HepG2 (cell line): ENCODE data around the gene FNDC3B. TPM values are rescaled to one million over a fixed set of nuclear protein-coding genes. Genes with fewer than 3 reads are reported as not detected.
A peak's percentile ranks its signal among the peaks of the same experiment; 100 is the strongest.

ENCODE experiments used
- ATAC-seq: fragments of 200-7000 bp; cut with Tn5 transposase; 3 replicates; pipeline ENCODE4 v1.9.1; 2020; ENCODE audit warnings: mild to moderate bottlenecking, moderate library complexity
- BruUV-seq: library from RNA; stranded (reverse); fragments of 400-500 nt; replicated peaks from 2 replicates; lab custom pipeline; 2021; lab: Mats Ljungman, UMichigan
- CTCF ChIA-PET: fragments of 300-600 bp; formaldehyde crosslinking; extraction: SDS; loops from one replicate; lab custom pipeline; 2021; ENCODE audit warnings: low total read pairs, inconsistent platforms, low intra/inter-chr PET ratio; lab: Yijun Ruan, JAX
- POLR2A ChIA-PET: fragments of 350-600 bp; sonication (Branson Sonifier 250); formaldehyde crosslinking; loops from one replicate; lab custom pipeline; 2020; ENCODE audit warnings: antibody characterized with exemption, inconsistent platforms; lab: Yijun Ruan, JAX
- DNase-seq: peaks from one replicate; pipeline ENCODE4 v3.0.0-alpha.2; 2015; ENCODE audit warnings: low spot score
- FAIRE-seq: peaks from 3 replicates; lab custom pipeline; 2011; peaks lifted over from hg19 to GRCh38; lab: Jason Lieb, UNC
- H2AFZ ChIP-seq: one replicate; pipeline ENCODE4 v1.6.1; 2011; ENCODE audit warnings: low read length, inconsistent platforms
- H3K27ac ChIP-seq: fragments of 300-600 bp; 3 replicates; pipeline ENCODE4 v1.8.0; 2011; ENCODE audit warnings: mixed run types, mild to moderate bottlenecking, mixed read lengths, low read length, inconsistent platforms; ENCODE audit not compliant: insufficient read depth; ENCODE audit errors: extremely low read length
- H3K27me3 ChIP-seq, 2 experiments: fragments of 200-600 bp in 1 of 2; 2 replicates in 1 of 2; 3 replicates in 1 of 2; pipeline versions ENCODE4 v1.6.0 to v1.8.0; 2011; ENCODE audit warnings: low read length in 2 of 2, mild to moderate bottlenecking in 2 of 2, moderate library complexity in 2 of 2, inconsistent platforms in 1 of 2; ENCODE audit not compliant: insufficient read depth in 2 of 2, control insufficient read depth in 1 of 2
- H3K36me3 ChIP-seq, 2 experiments: fragments of 200-600 bp in 1 of 2; replicated peaks in 1 of 2; 2 replicates in 1 of 2; 3 replicates in 1 of 2; pipeline versions ENCODE4 v1.5.1 to v1.8.0; 2011; ENCODE audit warnings: low read length in 2 of 2, inconsistent platforms in 1 of 2; ENCODE audit not compliant: insufficient read depth in 2 of 2, control insufficient read depth in 1 of 2
- H3K4me1 ChIP-seq: 2 replicates; pipeline ENCODE4 v1.5.1; 2012; ENCODE audit warnings: low read length, inconsistent platforms; ENCODE audit not compliant: insufficient read depth
- H3K4me2 ChIP-seq: 2 replicates; pipeline ENCODE4 v1.6.0; 2011; ENCODE audit warnings: low read depth, low read length, inconsistent platforms
- H3K4me3 ChIP-seq, 3 experiments: fragments of 200-600 bp in 1 of 3; sonication (generic), shearing (Covaris generic) in 1 of 3; replicated peaks in 1 of 3; 2 replicates each; pipeline ENCODE4 v1.5.1; 2011 to 2016; ENCODE audit warnings: low read length in 3 of 3, inconsistent platforms in 2 of 3, low read depth in 2 of 3, mild to moderate bottlenecking in 2 of 3, control low read depth in 1 of 3, mixed read lengths in 1 of 3; ENCODE audit not compliant: insufficient read depth in 1 of 3
- H3K79me2 ChIP-seq: one replicate; pipeline ENCODE4 v1.6.1; 2011; ENCODE audit warnings: low read length, inconsistent platforms; ENCODE audit not compliant: insufficient read depth
- H3K9ac ChIP-seq: 2 replicates; pipeline ENCODE4 v1.6.0; 2011; ENCODE audit warnings: mild to moderate bottlenecking, low read depth, low read length, inconsistent platforms; ENCODE audit not compliant: insufficient read depth
- H3K9me3 ChIP-seq: 2 replicates; pipeline ENCODE4 v1.5.1; 2012; ENCODE audit warnings: mild to moderate bottlenecking, low read length
- H4K20me1 ChIP-seq: 2 replicates; pipeline ENCODE4 v1.6.0; 2011; ENCODE audit warnings: inconsistent platforms, mild to moderate bottlenecking, low read length, moderate library complexity; ENCODE audit not compliant: insufficient read depth
- AGO2 ChIP-seq: fragments of 200-400 bp; formaldehyde crosslinking; optimal IDR thresholded peaks from 2 replicates; pipeline ENCODE3; 2017; ENCODE audit warnings: mild to moderate bottlenecking, low read depth, low read length, moderate library complexity
- CBFB ChIP-seq: sonication (generic); formaldehyde crosslinking; IDR thresholded peaks from 2 replicates; pipeline ENCODE4 v1.4.0; 2020; ENCODE audit warnings: missing genetic modification reagents
- GPBP1L1 ChIP-seq: sonication (generic); formaldehyde crosslinking; IDR thresholded peaks from 2 replicates; pipeline ENCODE4 v1.5.0; 2020; ENCODE audit warnings: mild to moderate bottlenecking, missing genetic modification reagents
- MBD4 ChIP-seq: IDR thresholded peaks from 2 replicates; pipeline ENCODE4 v1.6.1; 2012; ENCODE audit warnings: low read length, inconsistent platforms, borderline replicate concordance
- NR2C2 ChIP-seq: sonication (generic); formaldehyde crosslinking; IDR thresholded peaks from 2 replicates; pipeline ENCODE4 v1.4.0; 2020; ENCODE audit warnings: missing genetic modification reagents, mild to moderate bottlenecking, moderate library complexity, borderline replicate concordance
- RBM22 ChIP-seq: fragments of 200-400 bp; formaldehyde crosslinking; optimal IDR thresholded peaks from 2 replicates; pipeline ENCODE3; 2017; ENCODE audit warnings: mild to moderate bottlenecking, low read length, moderate library complexity
- RNF219 ChIP-seq: sonication (generic); formaldehyde crosslinking; IDR thresholded peaks from 2 replicates; pipeline ENCODE4 v1.5.0; 2020; ENCODE audit warnings: mild to moderate bottlenecking, missing genetic modification reagents
- THRA ChIP-seq: sonication (generic); formaldehyde crosslinking; IDR thresholded peaks from 2 replicates; pipeline ENCODE4 v1.4.0; 2020; ENCODE audit warnings: missing genetic modification reagents, borderline replicate concordance
- ZBTB44 ChIP-seq: sonication (generic); formaldehyde crosslinking; IDR thresholded peaks from 2 replicates; pipeline ENCODE4 v1.4.0; 2020; ENCODE audit warnings: missing genetic modification reagents
- ZNF260 ChIP-seq: sonication (generic); formaldehyde crosslinking; IDR thresholded peaks from 2 replicates; pipeline ENCODE4 v1.4.0; 2020; ENCODE audit warnings: missing genetic modification reagents, low read depth, mild to moderate bottlenecking, borderline replicate concordance
- ZNF414 ChIP-seq: sonication (generic); formaldehyde crosslinking; IDR thresholded peaks from 2 replicates; pipeline ENCODE4 v1.5.0; 2020; ENCODE audit warnings: missing genetic modification reagents
- ZNF780A ChIP-seq: sonication (generic); formaldehyde crosslinking; IDR thresholded peaks from 2 replicates; pipeline ENCODE4 v1.8.0; 2022; ENCODE audit warnings: mild to moderate bottlenecking, missing genetic modification reagents, moderate library complexity
- WGBS: methylation state at CpG from one replicate; pipeline ENCODE4 v1.1.6; 2017; ENCODE audit warnings: low lambda C conversion rate; 5-methylcytosine and 5-hydroxymethylcytosine counted together
- in situ Hi-C: cut with HindIII; loops from 2 replicates; pipeline ENCODE4 v1.10.0; 2017; ENCODE audit warnings: low pct_unique_long_range_greater_than_20kb; ENCODE audit not compliant: extremely low pct_ligation_motif_present
- intact Hi-C: fragments of 100-400 bp; cut with micrococcal nuclease; formaldehyde crosslinking; loops from one replicate; pipeline ENCODE4 v1.10.0; 2022; ENCODE audit not compliant: unreplicated experiment
- polyA plus RNA-seq, 8 experiments: library from polyadenylated mRNA; depleted of rRNA in 3 of 8; stranded (reverse) in 7 of 8; unstranded in 1 of 8; fragments of >200 nt; fragmentation: Illumina TruSeq in 4 of 8; extraction: Trizol in 4 of 8; gene quantifications; 2 replicates each; pipeline versions ENCODE4 v1.2.1 to v1.2.3, GENCODE V29; 2011 to 2016; ENCODE audit warnings: low read depth in 4 of 8, missing spikeins in 1 of 8, mixed read lengths in 1 of 8; ENCODE audit not compliant: insufficient read depth in 1 of 8
- total RNA-seq, 5 experiments: library from RNA; depleted of rRNA; stranded (reverse); fragments of >200 nt; fragmentation: Illumina TruSeq; extraction: Trizol; gene quantifications; 2 replicates each; pipeline ENCODE4 v1.2.3, GENCODE V29; 2016; ENCODE audit warnings: low read depth in 1 of 5

Gene FNDC3B
- total and polyA plus RNA-seq, 2 of the 13 experiments (the other 11 are each of a cell fraction or from before 2014, with no cell fraction given), result 74.8 to 103 TPM

GRCh38 chr3:172148702-172149565, 109.6 kb downstream of the FNDC3B start:
- CTCF ChIA-PET, result no interaction called here
- no peak overlapping the region for H3K4me3 ChIP-seq
- DNase-seq, result no peak
- no peak overlapping the region for H2AFZ ChIP-seq
- peak; percentile 82 for TF ChIP-seq RBM22
- TF ChIP-seq RNF219 (CRISPR knock-in tag), result no peak
- no peak for TF ChIP-seq GPBP1L1 (CRISPR knock-in tag)
- no peak for TF ChIP-seq ZNF260 (CRISPR knock-in tag)
- TF ChIP-seq THRA (CRISPR knock-in tag), result no peak
- TF ChIP-seq CBFB (CRISPR knock-in tag), result no peak
- no peak for TF ChIP-seq ZNF780A (CRISPR knock-in tag)
- no peak for TF ChIP-seq ZNF414 (CRISPR knock-in tag)
- peak; percentile 53 for TF ChIP-seq AGO2
- no peak for TF ChIP-seq NR2C2 (CRISPR knock-in tag)
- TF ChIP-seq MBD4, result peak; percentile 60; the same call in 1 of the 2 replicates
- TF ChIP-seq ZBTB44, result no peak
- TF ChIP-seq, all 625 proteins: peak for 3
- in situ Hi-C loops, result no loop called here
- POLR2A ChIA-PET, result no interaction called here
- peaks cover 13 to 45% of the 10 kb centered on the region in 2 experiments for H3K36me3 ChIP-seq
- 97% methylated on average over 3 of the region's 3 CpGs for WGBS
- H3K27ac ChIP-seq, result peak overlapping the region; percentile 0
- H3K9me3 ChIP-seq, result no peaks in the 10 kb centered on the region
- peaks cover 97% of the 10 kb centered on the region for H3K4me1 ChIP-seq
- no peak for ATAC-seq
- intact Hi-C loops, result no loop called here
- TSS peak; percentile 1 for BruUV-seq
- FAIRE-seq, result no peak
- no peaks in the 10 kb centered on the region for H3K27me3 ChIP-seq
- no peak overlapping the region for H3K4me2 ChIP-seq
- H3K9ac ChIP-seq, result no peak overlapping the region
- H4K20me1 ChIP-seq, result peaks cover 98% of the 10 kb centered on the region
- peaks cover 99% of the 10 kb centered on the region for H3K79me2 ChIP-seq
